SH-SY5Y (cell line): ENCODE results near the gene LMBR1.

ENCODE experiments used
- GATA2 ChIP-seq: IDR thresholded peaks from 2 replicates; pipeline ENCODE4 v1.6.1; 2011; ENCODE audit warnings: mild to moderate bottlenecking, low read depth, low read length
- GATA3 ChIP-seq: IDR thresholded peaks from 2 replicates; pipeline ENCODE4 v1.6.1; 2011; ENCODE audit warnings: low read depth, mild to moderate bottlenecking, low read length, moderate library complexity

DNA sequence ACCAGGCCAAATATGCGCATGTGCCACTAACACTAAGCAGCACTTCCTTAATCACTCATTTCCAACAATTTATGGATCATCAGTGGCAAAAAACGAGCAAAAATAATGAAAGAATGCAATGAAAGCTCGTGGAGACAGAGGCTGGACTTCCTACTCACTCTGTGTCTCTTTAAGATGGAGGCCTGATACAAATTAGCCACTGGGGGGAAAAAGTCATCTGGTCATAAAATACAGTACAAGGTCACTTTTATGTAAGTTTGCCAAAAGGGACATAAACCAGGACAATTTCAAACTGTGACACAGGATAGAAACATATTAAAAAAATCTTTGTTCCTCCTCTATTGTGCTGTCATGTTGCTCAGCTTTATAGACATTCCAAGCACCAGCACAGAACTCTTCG is 101.7 kb downstream of the LMBR1 start:
- TF ChIP-seq GATA3: peak; percentile 60; the same call in 1 of the 2 replicates
- TF ChIP-seq GATA2: peak; percentile 30; the same call in 1 of the 2 replicates
